ENCODE results near the gene LPCAT3.
"Not testable (repeated sequence)": the region's sequence is repeated elsewhere in the genome, so short reads cannot be mapped to it uniquely, and the experiment has no call there.

Gene LPCAT3

DNA sequence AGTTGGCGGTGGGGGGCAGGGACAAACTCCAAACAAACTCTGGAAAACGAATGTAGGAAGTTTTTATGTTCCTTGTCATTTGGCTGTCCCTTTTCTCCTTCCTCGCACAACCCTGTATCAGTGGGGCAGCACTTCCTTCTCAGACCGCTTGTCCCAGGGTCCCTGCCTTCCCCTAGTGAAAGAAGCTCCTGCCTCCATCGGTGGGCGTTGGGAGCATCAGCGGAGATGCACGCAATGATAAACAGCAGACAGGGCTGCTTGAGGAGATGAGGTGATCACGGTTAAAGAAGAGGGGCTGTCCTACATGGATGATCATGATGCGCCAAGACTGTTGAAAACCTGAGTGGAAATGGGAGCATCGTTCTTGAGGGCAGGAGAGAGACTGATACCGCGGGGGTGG lies 42.9 kb upstream of the LPCAT3 start:
- TF ChIP-seq, protein P1, sequence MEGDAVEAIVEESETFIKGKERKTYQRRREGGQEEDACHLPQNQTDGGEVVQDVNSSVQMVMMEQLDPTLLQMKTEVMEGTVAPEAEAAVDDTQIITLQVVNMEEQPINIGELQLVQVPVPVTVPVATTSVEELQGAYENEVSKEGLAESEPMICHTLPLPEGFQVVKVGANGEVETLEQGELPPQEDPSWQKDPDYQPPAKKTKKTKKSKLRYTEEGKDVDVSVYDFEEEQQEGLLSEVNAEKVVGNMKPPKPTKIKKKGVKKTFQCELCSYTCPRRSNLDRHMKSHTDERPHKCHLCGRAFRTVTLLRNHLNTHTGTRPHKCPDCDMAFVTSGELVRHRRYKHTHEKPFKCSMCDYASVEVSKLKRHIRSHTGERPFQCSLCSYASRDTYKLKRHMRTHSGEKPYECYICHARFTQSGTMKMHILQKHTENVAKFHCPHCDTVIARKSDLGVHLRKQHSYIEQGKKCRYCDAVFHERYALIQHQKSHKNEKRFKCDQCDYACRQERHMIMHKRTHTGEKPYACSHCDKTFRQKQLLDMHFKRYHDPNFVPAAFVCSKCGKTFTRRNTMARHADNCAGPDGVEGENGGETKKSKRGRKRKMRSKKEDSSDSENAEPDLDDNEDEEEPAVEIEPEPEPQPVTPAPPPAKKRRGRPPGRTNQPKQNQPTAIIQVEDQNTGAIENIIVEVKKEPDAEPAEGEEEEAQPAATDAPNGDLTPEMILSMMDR (IDR thresholded peaks at IDR 0.05; ENCODE audit: control extremely low read depth, extremely low read depth, low read depth, missing control alignments): no peak
- ChIA-PET POLR2A (interaction anchor here (0.6 kb wide), 1 partner anchor 81 kb away, joined by 11 read pairs; no protein-coding TSS in a partner anchor), CTCF (interaction anchor here (1.6 kb wide), 1 partner anchor 9 kb away, joined by 4 read pairs; no protein-coding TSS in a partner anchor)
- DNase-seq (ENCODE audit: extremely low spot score): no peak

DNA sequence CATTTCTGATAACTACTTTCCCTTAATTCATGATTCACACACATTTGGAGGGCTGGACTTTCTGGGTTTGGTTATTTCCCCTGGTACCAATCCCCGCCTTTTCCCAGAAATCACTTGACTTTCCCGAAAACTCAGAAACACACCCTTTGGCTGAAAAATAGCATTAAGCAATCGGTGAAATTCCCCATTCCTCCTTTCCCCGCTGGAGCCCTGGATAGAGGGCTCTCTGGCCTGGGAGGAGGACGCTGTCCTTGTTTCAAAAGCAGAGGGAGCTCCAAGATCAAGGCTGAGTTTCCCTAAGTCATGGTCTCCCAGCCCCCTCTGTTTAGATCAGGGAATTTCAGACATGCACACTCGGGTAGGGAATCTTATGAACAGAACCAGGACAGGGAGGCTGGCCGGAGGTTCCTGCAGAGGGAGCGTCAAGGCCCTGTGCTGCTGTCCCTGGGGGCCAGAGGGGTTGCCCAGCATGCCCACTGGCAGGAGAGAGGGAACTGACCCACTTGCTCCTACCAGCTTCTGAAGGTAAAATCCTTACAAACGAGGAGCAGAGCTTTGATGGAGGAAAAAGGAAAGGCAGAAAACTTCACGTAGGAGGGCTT lies 42.2 kb upstream of the LPCAT3 start, which contains the start of gene C1S:
TSS of gene C1S (plus strand) at position 366 of the 602 bp plus-strand sequence. CDS start 1,195 bp downstream, outside the sequence.
- TF ChIP-seq, protein P1 (IDR thresholded peaks at IDR 0.05; ENCODE audit: control extremely low read depth, extremely low read depth, low read depth, missing control alignments): no peak
- POLR2A ChIA-PET: no interaction called here
- CTCF ChIA-PET: interaction anchor here (0.9 to 1.6 kb wide), 3 partner anchors 9 to 42 kb away, joined by 3 to 4 read pairs (median 3); partner anchors contain the start of gene LPCAT3
- no peak for DNase-seq (ENCODE audit: extremely low spot score)

DNA sequence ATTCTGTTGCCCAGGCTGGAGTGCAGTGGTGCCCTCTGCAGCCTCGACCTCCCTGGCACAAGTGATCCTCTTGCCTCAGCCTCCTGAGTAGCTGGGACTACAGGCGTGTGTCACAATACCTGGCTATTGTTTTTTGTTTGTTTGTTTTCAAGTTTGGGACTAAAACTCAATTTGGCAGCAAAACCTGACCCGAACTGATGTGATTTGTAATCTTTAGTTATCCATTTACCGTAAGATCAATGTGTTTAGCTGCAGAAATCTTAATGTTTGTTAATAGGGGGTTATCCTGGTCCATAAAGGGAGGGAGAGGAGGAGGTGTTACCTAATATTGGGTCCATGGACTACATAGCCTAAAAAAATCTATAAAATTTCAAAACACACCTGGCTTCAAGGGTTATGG lies 41.5 kb upstream of the LPCAT3 start:
- ChIA-PET CTCF (interaction anchor here (0.9 to 1.6 kb wide), 3 partner anchors 8 to 42 kb away, joined by 3 to 4 read pairs (median 3); partner anchors contain the start of gene LPCAT3), POLR2A (interaction anchor here (0.5 kb wide), 1 partner anchor 47 kb away, joined by 5 read pairs; no protein-coding TSS in a partner anchor)
- no peak for DNase-seq (ENCODE audit: extremely low spot score)
- TF ChIP-seq, protein P1 (IDR thresholded peaks at IDR 0.05; ENCODE audit: control extremely low read depth, extremely low read depth, low read depth, missing control alignments): no peak

DNA sequence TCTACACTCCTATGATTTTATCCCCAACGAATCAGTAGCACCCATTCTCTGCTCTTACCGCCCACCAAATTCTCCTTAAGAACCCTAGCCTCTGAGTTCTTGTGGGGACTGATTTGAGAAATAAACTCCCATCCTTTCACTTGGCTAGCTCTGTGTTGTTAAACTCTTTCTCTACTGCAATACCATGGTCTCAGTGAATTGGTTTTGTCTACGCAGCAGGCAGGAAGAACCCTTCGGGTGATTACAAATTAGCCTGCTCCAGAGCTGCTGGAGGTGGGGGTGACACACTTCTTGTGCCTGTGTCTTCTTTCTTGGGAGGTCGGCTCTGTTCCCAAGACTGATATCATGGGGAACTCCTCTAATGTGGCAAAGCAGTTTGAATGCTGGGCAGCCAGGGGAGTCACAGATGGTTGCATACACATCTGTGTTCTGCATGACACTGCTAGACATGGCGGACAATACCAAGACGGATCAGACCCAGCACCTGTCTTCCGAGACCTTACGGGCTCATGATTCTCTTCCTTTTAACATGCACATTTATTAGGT lies 40.6 kb upstream of the LPCAT3 start:
- CTCF ChIA-PET: no interaction called here
- no peak for DNase-seq (ENCODE audit: extremely low spot score)
- TF ChIP-seq, protein P1 (IDR thresholded peaks at IDR 0.05; ENCODE audit: control extremely low read depth, extremely low read depth, low read depth, missing control alignments): no peak
- POLR2A ChIA-PET: no interaction called here

DNA sequence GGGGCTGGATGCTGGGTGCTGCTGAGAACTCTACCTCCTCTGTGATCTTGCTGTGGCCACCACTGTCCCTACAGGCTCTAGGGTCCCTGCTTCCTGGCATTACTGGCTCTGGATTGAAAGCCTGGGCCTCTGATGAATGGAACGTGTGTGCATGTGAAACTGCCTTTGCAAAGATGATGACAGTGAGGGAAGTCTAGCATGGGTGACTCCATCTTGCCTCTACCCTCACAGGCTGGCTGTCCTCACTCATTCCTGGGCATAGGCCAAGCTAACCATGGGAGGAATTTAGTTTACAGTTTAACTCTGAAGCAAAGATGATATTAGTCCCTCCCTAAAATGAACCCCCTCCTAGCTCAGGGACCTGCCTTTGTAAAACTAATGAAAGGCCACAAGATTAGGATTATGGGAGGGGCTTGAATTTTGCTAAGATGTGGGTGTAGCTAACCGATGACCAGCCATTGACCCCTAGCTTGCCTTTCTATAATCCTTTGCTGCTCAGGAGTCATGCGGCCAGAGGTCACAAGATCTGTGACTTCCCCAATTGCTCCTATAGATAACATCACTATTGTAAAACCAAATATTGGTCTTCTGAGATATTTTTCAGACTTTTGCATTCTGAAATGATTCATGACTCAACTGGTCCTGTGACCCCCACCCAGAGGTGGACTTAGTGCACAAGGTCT lies 40.0 kb upstream of the LPCAT3 start:
- CTCF ChIA-PET: interaction anchor here (1.1 to 2.2 kb wide), 3 partner anchors 10 to 45 kb away, joined by 3 to 6 read pairs (median 5); partner anchors contain the start of gene C1R
- no peak for DNase-seq (ENCODE audit: extremely low spot score)
- TF ChIP-seq, protein P1 (IDR thresholded peaks at IDR 0.05; ENCODE audit: control extremely low read depth, extremely low read depth, low read depth, missing control alignments): no peak
- POLR2A ChIA-PET: no interaction called here

DNA sequence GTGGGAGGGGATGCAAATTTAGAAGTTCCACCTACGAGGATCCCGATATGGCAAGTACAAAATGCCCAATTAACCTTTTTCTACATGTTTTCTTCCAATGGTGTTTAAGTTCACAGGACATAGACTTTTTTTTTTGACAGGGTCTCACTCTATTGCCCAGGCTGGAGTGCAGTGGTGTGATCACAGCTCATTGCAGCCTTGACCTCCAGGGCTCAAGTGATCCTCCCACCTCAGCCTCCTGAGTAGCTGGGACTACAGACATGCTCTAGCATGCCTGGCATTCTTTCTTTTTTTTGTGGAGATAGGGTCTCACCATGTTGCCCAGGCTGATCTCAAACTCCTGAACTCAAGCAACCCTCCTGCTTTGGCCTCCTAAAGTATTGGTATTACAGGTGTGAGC lies 37.5 kb upstream of the LPCAT3 start:
- POLR2A ChIA-PET; DNase-seq (ENCODE audit: extremely low spot score): not testable (repeated sequence)
- CTCF ChIA-PET: interaction anchor here (0.8 to 1.6 kb wide), 4 partner anchors 11 to 37 kb away, joined by 3 to 4 read pairs (median 3); no protein-coding TSS in a partner anchor

Data from GM10248 (cell line).